Endothelial cell (in vitro differentiated cells): Measurements from ENCODE around the gene DNAJC4. TPM values are rescaled to one million over a fixed set of nuclear protein-coding genes. Genes with fewer than 3 reads are reported as not detected.

Source experiments
- DNase-seq: peaks from one replicate; pipeline ENCODE4 v3.0.0; 2021; ENCODE audit warnings: low spot score
- H3K27ac Mint-ChIP-seq: one replicate; pipeline ENCODE4 v1.8.0; 2021; ENCODE audit warnings: mixed read lengths, inconsistent platforms; ENCODE audit not compliant: unreplicated experiment
- H3K27me3 Mint-ChIP-seq: one replicate; pipeline ENCODE4 v1.8.0; 2021; ENCODE audit warnings: mild to moderate bottlenecking, moderate library complexity, mixed read lengths, inconsistent platforms; ENCODE audit not compliant: unreplicated experiment
- H3K36me3 Mint-ChIP-seq: one replicate; pipeline ENCODE4 v1.8.0; 2021; ENCODE audit warnings: mild to moderate bottlenecking, low read depth, mixed read lengths, inconsistent platforms; ENCODE audit not compliant: unreplicated experiment
- H3K4me1 Mint-ChIP-seq: one replicate; pipeline ENCODE4 v1.8.0; 2021; ENCODE audit warnings: mild to moderate bottlenecking, mixed read lengths, inconsistent platforms; ENCODE audit not compliant: unreplicated experiment
- H3K4me3 Mint-ChIP-seq: one replicate; pipeline ENCODE4 v1.8.0; 2021; ENCODE audit warnings: mild to moderate bottlenecking, mixed read lengths, inconsistent platforms; ENCODE audit not compliant: unreplicated experiment
- H3K9me3 Mint-ChIP-seq: one replicate; pipeline ENCODE4 v1.8.0; 2021; ENCODE audit warnings: mixed read lengths, inconsistent platforms; ENCODE audit not compliant: unreplicated experiment
- CTCF ChIP-seq: fragments of 200-600 bp; sonication (generic); IDR thresholded peaks from one replicate; pipeline ENCODE4 v1.5.0; 2021; ENCODE audit warnings: antibody characterized with exemption; ENCODE audit not compliant: unreplicated experiment
- total RNA-seq: library from RNA; stranded (reverse); fragmentation: NEBNext Ultra II Directional; extraction: Animal tissue kit (Norgen Biotek cat#: 25700); gene quantifications from one replicate; pipeline ENCODE4 v1.2.1, GENCODE V29; 2021; ENCODE audit not compliant: unreplicated experiment

DNAJC4 gene
- total RNA-seq, 1 donor from 2014 or later: 38.0 TPM

GRCh38 chr11:64216879-64217278, 13.5 kb upstream of the DNAJC4 start:
- no peaks in the 10 kb centered on the region for H3K9me3 Mint-ChIP-seq

DNA sequence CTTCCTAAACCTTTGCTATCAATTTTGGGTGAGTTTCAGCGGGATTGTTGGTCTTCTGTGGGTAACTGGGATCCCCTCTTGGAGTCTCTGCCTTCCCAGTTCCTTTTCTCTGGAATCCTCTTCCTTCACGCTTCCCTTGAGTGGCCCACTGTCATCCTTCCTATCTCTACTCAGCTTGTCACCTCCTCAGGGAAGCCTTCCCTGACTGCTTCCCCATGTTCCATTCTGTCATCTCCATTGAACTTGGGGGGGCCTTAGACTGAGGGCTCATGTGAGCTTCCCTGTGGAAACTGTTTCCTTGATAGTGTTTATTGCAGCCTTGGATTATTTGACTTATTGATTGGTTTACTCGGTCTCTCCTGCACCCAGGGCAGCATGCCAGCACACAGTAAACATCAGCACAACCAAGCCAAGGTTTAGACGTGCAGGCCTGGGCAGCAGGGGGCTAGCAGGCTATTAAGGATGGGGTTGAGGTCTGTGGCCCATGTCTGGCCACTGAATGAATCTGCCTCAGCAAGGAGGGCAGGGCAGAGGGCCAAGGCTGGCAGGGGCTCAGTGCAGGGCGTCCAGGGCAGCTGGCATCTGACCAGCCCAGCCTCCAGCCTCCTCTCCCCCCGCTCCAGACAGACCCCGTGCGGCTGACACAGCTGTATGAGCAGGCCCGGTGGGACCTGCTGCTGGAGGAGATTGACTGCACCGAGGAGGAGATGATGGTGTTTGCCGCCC, 11.6 kb upstream of the DNAJC4 start:
- peak overlapping the region; percentile 31 for H3K4me3 Mint-ChIP-seq
- TF ChIP-seq CTCF: no peak
- H3K27me3 Mint-ChIP-seq: peaks cover 7% of the 10 kb centered on the region
- peaks cover 5% of the 10 kb centered on the region for H3K4me1 Mint-ChIP-seq
- H3K27ac Mint-ChIP-seq: no peak overlapping the region
- no peaks in the 10 kb centered on the region for H3K9me3 Mint-ChIP-seq
- DNase-seq: no peak
- H3K36me3 Mint-ChIP-seq: peaks cover 5% of the 10 kb centered on the region

More at GRCh38 chr11:64216879-64217278, 13.5 kb upstream of the DNAJC4 start:
- Mint-ChIP-seq H3K27me3 (peaks cover 13% of the 10 kb centered on the region), H3K36me3 (peaks cover 13% of the 10 kb centered on the region), H3K4me3 (no peak overlapping the region), H3K27ac (no peak overlapping the region), H3K4me1 (peaks cover 5% of the 10 kb centered on the region)
- no peak for DNase-seq
- no peak for TF ChIP-seq CTCF

DNA sequence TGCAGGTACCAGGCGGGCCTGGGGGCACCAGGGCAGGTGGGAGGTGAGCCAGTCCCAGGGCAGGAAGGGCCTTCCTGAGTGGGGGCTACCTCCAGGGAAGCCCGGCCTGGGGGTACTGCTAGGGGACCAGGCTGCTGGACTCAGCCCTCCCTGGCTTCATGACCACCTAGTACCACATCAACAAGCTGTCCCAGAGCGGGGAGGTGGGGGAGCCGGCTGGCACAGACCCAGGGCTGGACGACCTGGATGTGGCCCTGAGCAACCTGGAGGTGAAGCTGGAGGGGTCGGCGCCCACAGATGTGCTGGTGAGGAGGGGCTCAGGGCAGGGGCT, 11.0 kb upstream of the DNAJC4 start:
- TF ChIP-seq CTCF: no peak
- H3K4me1 Mint-ChIP-seq: peaks cover 5% of the 10 kb centered on the region
- H3K27me3 Mint-ChIP-seq: peaks cover 7% of the 10 kb centered on the region
- H3K9me3 Mint-ChIP-seq: no peaks in the 10 kb centered on the region
- no peak overlapping the region for H3K27ac Mint-ChIP-seq
- peaks cover 5% of the 10 kb centered on the region for H3K36me3 Mint-ChIP-seq
- DNase-seq: no peak
- no peak overlapping the region for H3K4me3 Mint-ChIP-seq

GRCh38 chr11:64219755-64220154, 10.6 kb upstream of the DNAJC4 start:
- Mint-ChIP-seq H3K36me3 (peaks cover 5% of the 10 kb centered on the region), H3K4me3 (no peak overlapping the region), H3K27me3 (peaks cover 7% of the 10 kb centered on the region), H3K4me1 (peaks cover 5% of the 10 kb centered on the region), H3K27ac (no peak overlapping the region), H3K9me3 (no peaks in the 10 kb centered on the region)
- TF ChIP-seq CTCF: no peak
- no peak for DNase-seq

DNA sequence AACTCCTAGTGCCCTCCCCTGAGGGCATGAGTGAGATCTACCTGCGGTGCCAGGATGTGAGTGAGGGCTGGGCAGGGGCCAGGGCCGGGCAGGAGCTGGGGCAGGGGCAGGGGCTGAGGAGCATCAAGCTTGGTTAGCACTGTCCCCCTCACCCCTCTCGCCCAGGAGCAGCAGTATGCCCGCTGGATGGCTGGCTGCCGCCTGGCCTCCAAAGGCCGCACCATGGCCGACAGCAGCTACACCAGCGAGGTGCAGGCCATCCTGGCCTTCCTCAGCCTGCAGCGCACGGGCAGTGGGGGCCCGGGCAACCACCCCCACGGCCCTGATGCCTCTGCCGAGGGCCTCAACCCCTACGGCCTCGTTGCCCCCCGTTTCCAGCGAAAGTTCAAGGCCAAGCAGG, 10.1 kb upstream of the DNAJC4 start:
- H3K4me1 Mint-ChIP-seq: peaks cover 5% of the 10 kb centered on the region
- peaks cover 5% of the 10 kb centered on the region for H3K36me3 Mint-ChIP-seq
- peaks cover 7% of the 10 kb centered on the region for H3K27me3 Mint-ChIP-seq
- H3K4me3 Mint-ChIP-seq: no peak overlapping the region
- no peak overlapping the region for H3K27ac Mint-ChIP-seq
- TF ChIP-seq CTCF: no peak
- no peak for DNase-seq
- H3K9me3 Mint-ChIP-seq: no peaks in the 10 kb centered on the region
